HepG2 (cell line): ENCODE measurements around the gene CASP12. TPM values are rescaled to one million over a fixed set of nuclear protein-coding genes. Genes with fewer than 3 reads are reported as not detected.

Experiments
- ATAC-seq: fragments of 200-7000 bp; cut with Tn5 transposase; 3 replicates; pipeline ENCODE4 v1.9.1; 2020; ENCODE audit warnings: mild to moderate bottlenecking, moderate library complexity
- BruUV-seq: library from RNA; stranded (reverse); fragments of 400-500 nt; replicated peaks from 2 replicates; lab custom pipeline; 2021; lab: Mats Ljungman, UMichigan
- CTCF ChIA-PET: fragments of 300-600 bp; formaldehyde crosslinking; extraction: SDS; loops from one replicate; lab custom pipeline; 2021; ENCODE audit warnings: low total read pairs, inconsistent platforms, low intra/inter-chr PET ratio; lab: Yijun Ruan, JAX
- POLR2A ChIA-PET: fragments of 350-600 bp; sonication (Branson Sonifier 250); formaldehyde crosslinking; loops from one replicate; lab custom pipeline; 2020; ENCODE audit warnings: antibody characterized with exemption, inconsistent platforms; lab: Yijun Ruan, JAX
- DNase-seq: peaks from one replicate; pipeline ENCODE4 v3.0.0-alpha.2; 2015; ENCODE audit warnings: low spot score
- FAIRE-seq: peaks from 3 replicates; lab custom pipeline; 2011; peaks lifted over from hg19 to GRCh38; lab: Jason Lieb, UNC
- H2AFZ ChIP-seq: one replicate; pipeline ENCODE4 v1.6.1; 2011; ENCODE audit warnings: low read length, inconsistent platforms
- H3K27ac ChIP-seq: fragments of 300-600 bp; 3 replicates; pipeline ENCODE4 v1.8.0; 2011; ENCODE audit warnings: mixed run types, mild to moderate bottlenecking, mixed read lengths, low read length, inconsistent platforms; ENCODE audit not compliant: insufficient read depth; ENCODE audit errors: extremely low read length
- H3K27me3 ChIP-seq, 2 experiments: fragments of 200-600 bp in 1 of 2; 2 replicates in 1 of 2; 3 replicates in 1 of 2; pipeline versions ENCODE4 v1.6.0 to v1.8.0; 2011; ENCODE audit warnings: low read length in 2 of 2, mild to moderate bottlenecking in 2 of 2, moderate library complexity in 2 of 2, inconsistent platforms in 1 of 2; ENCODE audit not compliant: insufficient read depth in 2 of 2, control insufficient read depth in 1 of 2
- H3K36me3 ChIP-seq, 2 experiments: fragments of 200-600 bp in 1 of 2; replicated peaks in 1 of 2; 2 replicates in 1 of 2; 3 replicates in 1 of 2; pipeline versions ENCODE4 v1.5.1 to v1.8.0; 2011; ENCODE audit warnings: low read length in 2 of 2, inconsistent platforms in 1 of 2; ENCODE audit not compliant: insufficient read depth in 2 of 2, control insufficient read depth in 1 of 2
- H3K4me1 ChIP-seq: 2 replicates; pipeline ENCODE4 v1.5.1; 2012; ENCODE audit warnings: low read length, inconsistent platforms; ENCODE audit not compliant: insufficient read depth
- H3K4me2 ChIP-seq: 2 replicates; pipeline ENCODE4 v1.6.0; 2011; ENCODE audit warnings: low read depth, low read length, inconsistent platforms
- H3K4me3 ChIP-seq, 3 experiments: fragments of 200-600 bp in 1 of 3; sonication (generic), shearing (Covaris generic) in 1 of 3; replicated peaks in 1 of 3; 2 replicates each; pipeline ENCODE4 v1.5.1; 2011 to 2016; ENCODE audit warnings: low read length in 3 of 3, inconsistent platforms in 2 of 3, low read depth in 2 of 3, mild to moderate bottlenecking in 2 of 3, control low read depth in 1 of 3, mixed read lengths in 1 of 3; ENCODE audit not compliant: insufficient read depth in 1 of 3
- H3K79me2 ChIP-seq: one replicate; pipeline ENCODE4 v1.6.1; 2011; ENCODE audit warnings: low read length, inconsistent platforms; ENCODE audit not compliant: insufficient read depth
- H3K9ac ChIP-seq: 2 replicates; pipeline ENCODE4 v1.6.0; 2011; ENCODE audit warnings: mild to moderate bottlenecking, low read depth, low read length, inconsistent platforms; ENCODE audit not compliant: insufficient read depth
- H3K9me3 ChIP-seq: 2 replicates; pipeline ENCODE4 v1.5.1; 2012; ENCODE audit warnings: mild to moderate bottlenecking, low read length
- H4K20me1 ChIP-seq: 2 replicates; pipeline ENCODE4 v1.6.0; 2011; ENCODE audit warnings: inconsistent platforms, mild to moderate bottlenecking, low read length, moderate library complexity; ENCODE audit not compliant: insufficient read depth
- ARID3A ChIP-seq: IDR thresholded peaks from 2 replicates; pipeline ENCODE4 v1.6.1; 2012; ENCODE audit warnings: low read depth, low read length, improper control_type of control experiment
- ELK4 ChIP-seq: sonication (generic); formaldehyde crosslinking; IDR thresholded peaks from 2 replicates; pipeline ENCODE4 v1.9.0; 2021; ENCODE audit warnings: missing genetic modification reagents, borderline replicate concordance
- NFAT5 ChIP-seq: sonication (generic); formaldehyde crosslinking; IDR thresholded peaks from 2 replicates; pipeline ENCODE4 v1.4.0; 2020; ENCODE audit warnings: missing genetic modification reagents
- NR2C2 ChIP-seq: sonication (generic); formaldehyde crosslinking; IDR thresholded peaks from 2 replicates; pipeline ENCODE4 v1.4.0; 2020; ENCODE audit warnings: missing genetic modification reagents, mild to moderate bottlenecking, moderate library complexity, borderline replicate concordance
- RAD51 ChIP-seq: fragments of 450-650 bp; IDR thresholded peaks from 2 replicates; pipeline ENCODE4 v1.6.1; 2016; ENCODE audit warnings: borderline replicate concordance
- SUZ12 ChIP-seq: fragments of 150-350 bp; IDR thresholded peaks from 2 replicates; pipeline ENCODE4 v1.6.1; 2014; ENCODE audit warnings: low read depth, low read length
- TBP ChIP-seq: sonication (generic); formaldehyde crosslinking; IDR thresholded peaks from 2 replicates; pipeline ENCODE4 v1.5.0; 2020; ENCODE audit warnings: missing genetic modification reagents
- ZNF224 ChIP-seq: sonication (generic); formaldehyde crosslinking; IDR thresholded peaks from 2 replicates; pipeline ENCODE4 v1.5.0; 2020; ENCODE audit warnings: mild to moderate bottlenecking, missing genetic modification reagents
- ZNF431 ChIP-seq: sonication (generic); formaldehyde crosslinking; IDR thresholded peaks from 2 replicates; pipeline ENCODE4 v1.9.0; 2022; ENCODE audit warnings: missing genetic modification reagents, low read depth, mild to moderate bottlenecking, borderline replicate concordance
- ZSCAN20 ChIP-seq: sonication (generic); formaldehyde crosslinking; IDR thresholded peaks from 2 replicates; pipeline ENCODE4 v1.4.0; 2020; ENCODE audit warnings: missing genetic modification reagents, mild to moderate bottlenecking, borderline replicate concordance
- WGBS: methylation state at CpG from one replicate; pipeline ENCODE4 v1.1.6; 2017; ENCODE audit warnings: low lambda C conversion rate; 5-methylcytosine and 5-hydroxymethylcytosine counted together
- in situ Hi-C: cut with HindIII; loops from 2 replicates; pipeline ENCODE4 v1.10.0; 2017; ENCODE audit warnings: low pct_unique_long_range_greater_than_20kb; ENCODE audit not compliant: extremely low pct_ligation_motif_present
- intact Hi-C: fragments of 100-400 bp; cut with micrococcal nuclease; formaldehyde crosslinking; loops from one replicate; pipeline ENCODE4 v1.10.0; 2022; ENCODE audit not compliant: unreplicated experiment
- polyA plus RNA-seq, 8 experiments: library from polyadenylated mRNA; depleted of rRNA in 3 of 8; stranded (reverse) in 7 of 8; unstranded in 1 of 8; fragments of >200 nt; fragmentation: Illumina TruSeq in 4 of 8; extraction: Trizol in 4 of 8; gene quantifications; 2 replicates each; pipeline versions ENCODE4 v1.2.1 to v1.2.3, GENCODE V29; 2011 to 2016; ENCODE audit warnings: low read depth in 4 of 8, missing spikeins in 1 of 8, mixed read lengths in 1 of 8; ENCODE audit not compliant: insufficient read depth in 1 of 8
- total RNA-seq, 5 experiments: library from RNA; depleted of rRNA; stranded (reverse); fragments of >200 nt; fragmentation: Illumina TruSeq; extraction: Trizol; gene quantifications; 2 replicates each; pipeline ENCODE4 v1.2.3, GENCODE V29; 2016; ENCODE audit warnings: low read depth in 1 of 5

CASP12 gene
- total and polyA plus RNA-seq, 2 of the 13 experiments (the other 11 are each of a cell fraction or from before 2014, with no cell fraction given): not detected

GRCh38 chr11:104917271-104918112 is 19.2 kb upstream of the CASP12 start:
- Histone ChIP-seq H2AFZ (peak overlapping the region; percentile 7), H3K9ac (no peak overlapping the region), H3K79me2 (no peaks in the 10 kb centered on the region), H3K9me3 (no peaks in the 10 kb centered on the region), H4K20me1 (no peaks in the 10 kb centered on the region), H3K36me3 (no peaks in the 10 kb centered on the region), H3K27me3 (no peaks in the 10 kb centered on the region), H3K4me1 (no peaks in the 10 kb centered on the region), H3K27ac (no peak overlapping the region), H3K4me2 (peak overlapping the region; percentile 31), H3K4me3 (no peak overlapping the region)
- ChIA-PET CTCF (no interaction called here), POLR2A (no interaction called here)
- no TSS peak for BruUV-seq
- ATAC-seq (no peak), FAIRE-seq (no peak), DNase-seq (no peak)
- TF ChIP-seq SUZ12 (no peak), NFAT5 (CRISPR knock-in tag) (no peak), TBP (CRISPR knock-in tag) (no peak), RAD51 (no peak), ZNF224 (CRISPR knock-in tag) (no peak), ARID3A (no peak), ZNF431 (CRISPR knock-in tag) (no peak), NR2C2 (CRISPR knock-in tag) (no peak), ZSCAN20 (CRISPR knock-in tag) (no peak), ELK4 (CRISPR knock-in tag) (no peak)
- intact Hi-C loops (no loop called here), in situ Hi-C loops (no loop called here)
- WGBS: 15% methylated on average over 3 of the region's 4 CpGs
